Liver (tissue), 9 donors: Measurements from ENCODE around the gene PRKN. TPM values are rescaled to one million over a fixed set of nuclear protein-coding genes. Genes with fewer than 3 reads are reported as not detected.

Experiments
- DNase-seq: peaks from one replicate; pipeline ENCODE4 v3.0.0-alpha.2; 2017; ENCODE audit warnings: low spot score
- H3K27ac ChIP-seq, 2 donors: one replicate each; pipeline ENCODE4 v1.7.0; 2013; ENCODE audit warnings: inconsistent platforms in 2 of 2, low read length in 2 of 2, control low read depth in 1 of 2, low read depth in 1 of 2, mild to moderate bottlenecking in 1 of 2
- H3K27me3 ChIP-seq, 4 donors: one replicate each; pipeline versions ENCODE4 v1.6.1 to v1.7.0; 2013; ENCODE audit warnings: low read length in 3 of 4, inconsistent platforms in 1 of 4, mild to moderate bottlenecking in 1 of 4, moderate library complexity in 1 of 4; ENCODE audit not compliant: control insufficient read depth in 4 of 4, insufficient read depth in 4 of 4
- H3K36me3 ChIP-seq, 4 donors: one replicate each; pipeline versions ENCODE4 v1.6.1 to v1.7.0; 2013; ENCODE audit warnings: low read length in 3 of 4, mild to moderate bottlenecking in 3 of 4, low read depth in 1 of 4, moderate library complexity in 1 of 4; ENCODE audit not compliant: control insufficient read depth in 4 of 4, insufficient read depth in 3 of 4
- H3K4me1 ChIP-seq, 4 donors: one replicate each; pipeline versions ENCODE4 v1.6.1 to v1.7.0; 2013; ENCODE audit warnings: low read length in 3 of 4, mild to moderate bottlenecking in 3 of 4, moderate library complexity in 1 of 4; ENCODE audit not compliant: control insufficient read depth in 4 of 4, insufficient read depth in 4 of 4
- H3K4me3 ChIP-seq, 3 donors: one replicate each; pipeline versions ENCODE4 v1.6.1 to v1.7.0; 2013; ENCODE audit warnings: low read length in 3 of 3, control low read depth in 1 of 3, low read depth in 1 of 3, mild to moderate bottlenecking in 1 of 3
- H3K9ac ChIP-seq, 2 donors: one replicate each; pipeline ENCODE4 v1.7.0; 2013; ENCODE audit warnings: low read length in 2 of 2, mild to moderate bottlenecking in 2 of 2, moderate library complexity in 2 of 2, control low read depth in 1 of 2, low read depth in 1 of 2
- H3K9me3 ChIP-seq, 4 donors: one replicate each; pipeline versions ENCODE4 v1.6.1 to v1.7.0; 2013; ENCODE audit warnings: low read length in 3 of 4; ENCODE audit not compliant: control insufficient read depth in 4 of 4
- EGR1 ChIP-seq, 2 donors: IDR thresholded peaks; 2 replicates each; pipeline ENCODE4 v1.6.1; 2016 to 2018; ENCODE audit warnings: antibody characterized with exemption in 2 of 2, low read depth in 2 of 2
- FOXA1 ChIP-seq: IDR thresholded peaks from 2 replicates; pipeline ENCODE4 v1.6.1; 2016; ENCODE audit warnings: antibody characterized with exemption
- FOXA2 ChIP-seq: IDR thresholded peaks from 2 replicates; pipeline ENCODE4 v1.6.1; 2016; ENCODE audit warnings: antibody characterized with exemption
- GABPA ChIP-seq, 2 donors: IDR thresholded peaks in 1 of 2; conservative IDR thresholded peaks in 1 of 2; 2 replicates each; pipeline ENCODE4 v1.6.1; 2016; ENCODE audit warnings: antibody characterized with exemption in 2 of 2, mild to moderate bottlenecking in 1 of 2, moderate library complexity in 1 of 2
- HNF4A ChIP-seq, 2 donors: conservative IDR thresholded peaks; 2 replicates each; pipeline ENCODE4 v1.6.1; 2016; ENCODE audit warnings: antibody characterized with exemption in 2 of 2, mild to moderate bottlenecking in 2 of 2
- HNF4G ChIP-seq: IDR thresholded peaks from 2 replicates; pipeline ENCODE4 v1.6.1; 2016; ENCODE audit warnings: antibody characterized with exemption
- JUND ChIP-seq, 2 donors: IDR thresholded peaks; 2 replicates each; pipeline ENCODE4 v1.6.1; 2016; ENCODE audit warnings: antibody characterized with exemption in 2 of 2
- MAX ChIP-seq: IDR thresholded peaks from 2 replicates; pipeline ENCODE4 v1.6.1; 2016; ENCODE audit warnings: antibody characterized with exemption
- NR2F2 ChIP-seq: IDR thresholded peaks from 2 replicates; pipeline ENCODE4 v1.6.1; 2016; ENCODE audit warnings: antibody characterized with exemption
- RAD21 ChIP-seq, 2 donors: IDR thresholded peaks; 2 replicates each; pipeline ENCODE4 v1.6.1; 2016; ENCODE audit warnings: antibody characterized with exemption in 2 of 2, mild to moderate bottlenecking in 2 of 2
- REST ChIP-seq: IDR thresholded peaks from 2 replicates; pipeline ENCODE4 v1.6.1; 2016; ENCODE audit warnings: antibody characterized with exemption, mild to moderate bottlenecking
- RXRA ChIP-seq, 2 donors: IDR thresholded peaks; 2 replicates each; pipeline ENCODE4 v1.6.1; 2017 to 2018; ENCODE audit warnings: antibody characterized with exemption in 2 of 2, mild to moderate bottlenecking in 1 of 2
- SP1 ChIP-seq: IDR thresholded peaks from 2 replicates; pipeline ENCODE4 v1.6.1; 2018; ENCODE audit warnings: antibody characterized with exemption, mild to moderate bottlenecking
- YY1 ChIP-seq: IDR thresholded peaks from 2 replicates; pipeline ENCODE4 v1.6.1; 2016; ENCODE audit warnings: antibody characterized with exemption, mild to moderate bottlenecking
- ZBTB33 ChIP-seq: IDR thresholded peaks from 2 replicates; pipeline ENCODE4 v1.6.1; 2016; ENCODE audit warnings: antibody characterized with exemption
- WGBS: extraction: QIAGEN DNeasy Blood & Tissue Kit; methylation state at CpG from one replicate; pipeline ENCODE4 v1.1.7; 2013; 5-methylcytosine and 5-hydroxymethylcytosine counted together
- polyA plus RNA-seq, 2 donors: library from polyadenylated mRNA; stranded (reverse) in 1 of 2; unstranded in 1 of 2; fragments of 200-250 nt in 1 of 2; fragments of >200 nt in 1 of 2; fragmentation: Nextera tagmentation in 1 of 2; extraction: Ambion mirVana in 1 of 2; gene quantifications; one replicate each; pipeline versions ENCODE4 v1.2.1 to v1.2.3, GENCODE V29; 2013 to 2015
- total RNA-seq, 2 donors: library from RNA; depleted of rRNA; stranded (reverse); fragments of >200 nt; gene quantifications; one replicate each; pipeline ENCODE4 v1.2.3, GENCODE V29; 2014
- TF ChIP-seq, protein P1 (sequence below): fragments of 150-350 bp; IDR thresholded peaks from 2 replicates; pipeline ENCODE4 v1.5.1; 2017; ENCODE audit warnings: improper control_type of control experiment, low read depth, low read length; ENCODE audit not compliant: missing input control
- TF ChIP-seq, protein P2 (sequence below): IDR thresholded peaks from 2 replicates; pipeline ENCODE4 v1.6.1; 2016; ENCODE audit warnings: antibody characterized with exemption
- donor health status: healthy.
- donor health status: healthy.
- donor health status: healthy.
- donor health status: healthy.
- donor health status: healthy.

PRKN gene
- total and polyA plus RNA-seq, 4 donors = 0.47 to 4.1 (median 3.2) TPM

DNA sequence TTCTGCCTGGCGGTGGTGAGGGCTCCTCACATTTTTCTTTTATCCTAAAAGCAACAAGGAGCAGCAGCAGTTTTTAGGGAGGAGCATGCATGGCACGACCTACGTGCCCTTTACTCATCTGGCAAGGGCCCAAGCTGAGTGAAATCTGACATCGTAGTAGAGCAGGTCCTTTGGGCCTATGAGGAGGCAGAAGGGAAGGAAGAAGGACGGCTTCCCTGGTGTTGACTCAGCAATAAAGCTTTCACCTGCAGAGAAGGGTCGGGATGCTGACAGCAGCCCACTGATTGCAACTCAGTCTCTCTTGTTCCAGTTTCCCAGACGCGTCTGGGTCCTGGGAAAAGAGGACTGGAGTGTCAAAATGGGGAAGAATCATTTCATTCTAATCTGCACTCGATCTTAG, 1044.6 kb downstream of the PRKN start (continued):
- TF ChIP-seq MAX (no peak), JUND (IDR thresholded peaks at IDR 0.05) (no peak)

GRCh38 chr6:161679980-161680538, 1047.5 kb downstream of the PRKN start:
- Histone ChIP-seq H3K27ac (no peak overlapping the region), H3K9ac (no peak overlapping the region), H3K4me3 (no peak overlapping the region), H3K4me1 (no peaks in the 10 kb centered on the region), H3K9me3 (no peaks in the 10 kb centered on the region), H3K27me3 (no peaks in the 10 kb centered on the region), H3K36me3 (no peaks in the 10 kb centered on the region)
- TF ChIP-seq ZBTB33 (no peak), FOXA2 (no peak), NR2F2 (no peak), GABPA (IDR thresholded peaks at IDR 0.05 in 1 of 2, conservative IDR thresholded peaks at IDR 0.05 in 1 of 2) (no peak), JUND (IDR thresholded peaks at IDR 0.05) (no peak), MAX (no peak), HNF4A (conservative IDR thresholded peaks at IDR 0.05) (no peak)
- TF ChIP-seq, protein P1, sequence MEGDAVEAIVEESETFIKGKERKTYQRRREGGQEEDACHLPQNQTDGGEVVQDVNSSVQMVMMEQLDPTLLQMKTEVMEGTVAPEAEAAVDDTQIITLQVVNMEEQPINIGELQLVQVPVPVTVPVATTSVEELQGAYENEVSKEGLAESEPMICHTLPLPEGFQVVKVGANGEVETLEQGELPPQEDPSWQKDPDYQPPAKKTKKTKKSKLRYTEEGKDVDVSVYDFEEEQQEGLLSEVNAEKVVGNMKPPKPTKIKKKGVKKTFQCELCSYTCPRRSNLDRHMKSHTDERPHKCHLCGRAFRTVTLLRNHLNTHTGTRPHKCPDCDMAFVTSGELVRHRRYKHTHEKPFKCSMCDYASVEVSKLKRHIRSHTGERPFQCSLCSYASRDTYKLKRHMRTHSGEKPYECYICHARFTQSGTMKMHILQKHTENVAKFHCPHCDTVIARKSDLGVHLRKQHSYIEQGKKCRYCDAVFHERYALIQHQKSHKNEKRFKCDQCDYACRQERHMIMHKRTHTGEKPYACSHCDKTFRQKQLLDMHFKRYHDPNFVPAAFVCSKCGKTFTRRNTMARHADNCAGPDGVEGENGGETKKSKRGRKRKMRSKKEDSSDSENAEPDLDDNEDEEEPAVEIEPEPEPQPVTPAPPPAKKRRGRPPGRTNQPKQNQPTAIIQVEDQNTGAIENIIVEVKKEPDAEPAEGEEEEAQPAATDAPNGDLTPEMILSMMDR = no peak
- WGBS = 95% methylated on average over 13 of the region's 13 CpGs
- no peak for DNase-seq

DNA sequence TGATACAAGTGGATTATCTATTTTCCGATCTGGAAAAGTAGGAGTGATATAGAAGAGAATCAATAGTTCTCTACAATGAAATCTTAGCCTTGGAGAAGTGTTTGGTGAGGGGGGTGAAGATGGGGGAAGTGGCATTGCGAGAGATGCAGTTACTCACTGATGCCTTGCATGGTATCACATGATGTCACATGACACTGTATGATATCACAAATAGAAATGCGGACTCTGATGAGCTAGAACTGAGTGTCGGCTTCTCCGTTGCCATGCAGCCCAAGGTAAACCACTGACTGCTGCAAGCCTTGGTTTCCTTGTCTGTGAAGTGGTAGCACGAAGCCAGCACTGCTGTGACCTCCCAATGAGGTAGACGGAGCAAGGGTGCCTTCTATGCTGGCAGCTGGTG, 1050.4 kb downstream of the PRKN start:
- H3K4me1 ChIP-seq = no peaks in the 10 kb centered on the region
- no peaks in the 10 kb centered on the region for H3K9me3 ChIP-seq
- no peak for DNase-seq
- H3K27ac ChIP-seq = no peak overlapping the region
- no peak overlapping the region for H3K9ac ChIP-seq
- H3K27me3 ChIP-seq = no peaks in the 10 kb centered on the region
- 95% methylated on average over 7 of the region's 7 CpGs for WGBS
- no peak overlapping the region for H3K4me3 ChIP-seq
- no peaks in the 10 kb centered on the region for H3K36me3 ChIP-seq
- TF ChIP-seq RAD21 (IDR thresholded peaks at IDR 0.05) (no peak), JUND (IDR thresholded peaks at IDR 0.05) (no peak), YY1 (no peak), NR2F2 (no peak), ZBTB33 (no peak), REST (no peak), FOXA2 (no peak), HNF4A (conservative IDR thresholded peaks at IDR 0.05) (no peak), FOXA1 (no peak), EGR1 (IDR thresholded peaks at IDR 0.05; ENCODE audit: low read depth in 2 of 2) (no peak), HNF4G (no peak), GABPA (IDR thresholded peaks at IDR 0.05 in 1 of 2, conservative IDR thresholded peaks at IDR 0.05 in 1 of 2) (no peak), RXRA (IDR thresholded peaks at IDR 0.05) (no peak), SP1 (no peak)
- TF ChIP-seq, protein P1 = no peak
- TF ChIP-seq, protein P2, sequence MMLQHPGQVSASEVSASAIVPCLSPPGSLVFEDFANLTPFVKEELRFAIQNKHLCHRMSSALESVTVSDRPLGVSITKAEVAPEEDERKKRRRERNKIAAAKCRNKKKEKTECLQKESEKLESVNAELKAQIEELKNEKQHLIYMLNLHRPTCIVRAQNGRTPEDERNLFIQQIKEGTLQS = no peak
